ENCODE measurements around the gene GJA5.

DNA sequence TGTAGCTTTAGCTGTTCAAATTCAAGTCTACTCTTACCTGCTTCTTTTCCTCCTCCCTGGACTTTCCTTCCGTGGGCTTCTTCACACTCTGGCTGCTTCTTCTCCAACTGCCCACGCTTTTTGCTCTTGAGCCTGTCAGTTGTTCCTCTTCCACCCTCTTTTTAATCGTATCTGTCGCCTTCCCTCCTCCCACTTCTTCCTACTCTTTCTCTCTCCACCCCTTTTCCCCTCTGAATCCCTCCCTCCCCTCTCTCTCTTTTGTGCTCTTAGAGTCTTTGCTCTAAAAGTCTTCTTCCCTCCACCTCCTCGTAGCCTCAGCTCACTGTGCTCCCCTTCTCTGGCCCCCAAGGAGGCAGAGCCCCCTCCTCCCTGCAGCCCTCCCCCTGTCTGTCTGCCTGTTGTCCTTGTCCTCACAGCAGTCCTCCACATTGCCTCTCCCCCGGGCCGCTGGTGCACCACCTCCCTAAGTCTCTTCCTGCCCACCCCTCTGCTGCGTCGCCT lies 12.9 kb upstream of the GJA5 start:
- TF ChIP-seq EZH2 (IDR thresholded peaks at IDR 0.05; ENCODE audit: insufficient read depth, poor library complexity, severe bottlenecking): no peak
- no peak for TF ChIP-seq EZH2phosphoT487 (IDR thresholded peaks at IDR 0.05; ENCODE audit: insufficient read depth, low read depth)

Measured in GM23248 (cell line).